ENCODE measurements around the gene SMC5. TPM values are rescaled to one million over a fixed set of nuclear protein-coding genes. Genes with fewer than 3 reads are reported as not detected.

The SMC5 gene
- total RNA-seq, 1 experiment from 2014 or later = 27.5 TPM

- H3K9me3 ChIP-seq (ENCODE audit: control insufficient read depth in 1 of 2, insufficient read depth in 1 of 2, low read depth in 1 of 2, low read length in 2 of 2) = no peaks in the 10 kb centered on the region
- DNase-seq (ENCODE audit: low read depth, low spot score) (no peak), ATAC-seq (no peak)
- ChIA-PET RAD21 (ENCODE audit: low non-redundant PET in 1 of 2, low total read pairs in 2 of 2, uncharacterized antibody in 2 of 2, unreplicated experiment in 2 of 2) (no interaction called here), POLR2A (no interaction called here), CTCF (no interaction called here)
- H3K9me2 ChIP-seq (ENCODE audit: insufficient read depth) = no peaks in the 10 kb centered on the region
- H3K36me3 ChIP-seq (ENCODE audit: control insufficient read depth in 1 of 2, insufficient read depth in 2 of 2, low read length in 2 of 2) = peaks cover 36 to 37% of the 10 kb centered on the region in 2 experiments
- no peak overlapping the region for H3K4me3 ChIP-seq (replicated peaks in 1 of 2; ENCODE audit: low read depth in 1 of 2, low read length in 2 of 2)
- no peak overlapping the region for H2AFZ ChIP-seq (ENCODE audit: low read depth, low read length, poor library complexity, severe bottlenecking)
- peaks cover 8 to 28% of the 10 kb centered on the region in 2 experiments for H3K4me1 ChIP-seq (ENCODE audit: control insufficient read depth in 1 of 2, insufficient read depth in 2 of 2, low read length in 2 of 2)
- no peak overlapping the region for H3K4me2 ChIP-seq (ENCODE audit: low read length)
- H3K27ac ChIP-seq (ENCODE audit: low read depth, low read length) = no peak overlapping the region
- no peaks in the 10 kb centered on the region for H3K27me3 ChIP-seq (ENCODE audit: insufficient read depth, low read length)
- peaks cover 75% of the 10 kb centered on the region for H3K79me2 ChIP-seq (ENCODE audit: insufficient read depth, low read length)
- BruUV-seq (replicated peaks) = no TSS peak
- H4K20me1 ChIP-seq (ENCODE audit: insufficient read depth) = peaks cover 16% of the 10 kb centered on the region; the same call in 1 of the 2 replicates
- H3K9ac ChIP-seq (ENCODE audit: low read length) = no peak overlapping the region
- TF ChIP-seq MAX (IDR thresholded peaks at IDR 0.05) (no peak), CBX3 (IDR thresholded peaks at IDR 0.05; ENCODE audit: low read depth) (no peak), ZNF274 (IDR thresholded peaks at IDR 0.05; ENCODE audit: low read depth, low read length) (no peak), SP1 (IDR thresholded peaks at IDR 0.05; ENCODE audit: low read depth) (no peak)
- intact Hi-C loops (cut with micrococcal nuclease) = no loop called here
These were observed 2.5 kb downstream of the SMC5 start for GRCh38 chr9:70261131-70261870.

DNA sequence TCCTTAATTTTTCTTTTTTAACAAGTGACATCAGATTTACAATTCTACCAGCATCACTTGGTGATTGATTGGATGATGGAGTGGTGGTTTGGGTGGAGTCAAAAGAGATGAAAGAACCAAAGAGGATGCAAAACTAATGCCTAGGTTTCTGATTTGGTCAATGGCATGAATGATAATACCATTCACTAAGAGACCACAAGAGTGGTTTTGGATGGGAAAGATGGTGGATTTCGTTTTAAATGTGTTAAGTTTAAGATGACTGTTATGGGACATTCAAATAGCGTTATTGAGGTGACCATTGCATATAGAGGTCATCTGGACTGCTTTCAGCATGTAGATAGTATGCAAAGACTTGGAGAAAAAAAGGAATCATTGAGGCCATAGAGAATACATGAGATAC, 3.6 kb downstream of the SMC5 start:
- ChIA-PET RAD21 (ENCODE audit: low non-redundant PET in 1 of 2, low total read pairs in 2 of 2, uncharacterized antibody in 2 of 2, unreplicated experiment in 2 of 2) (no interaction called here), POLR2A (no interaction called here), CTCF (no interaction called here)
- no peaks in the 10 kb centered on the region for H3K27me3 ChIP-seq (ENCODE audit: insufficient read depth, low read length)
- peaks cover 17% of the 10 kb centered on the region; the same call in 1 of the 2 replicates for H4K20me1 ChIP-seq (ENCODE audit: insufficient read depth)
- no peak overlapping the region for H2AFZ ChIP-seq (ENCODE audit: low read depth, low read length, poor library complexity, severe bottlenecking)
- H3K9me3 ChIP-seq (ENCODE audit: control insufficient read depth in 1 of 2, insufficient read depth in 1 of 2, low read depth in 1 of 2, low read length in 2 of 2) = no peaks in the 10 kb centered on the region
- H3K9ac ChIP-seq (ENCODE audit: low read length) = no peak overlapping the region
- no peak overlapping the region for H3K4me2 ChIP-seq (ENCODE audit: low read length)
- DNase-seq (ENCODE audit: low read depth, low spot score) (no peak), ATAC-seq (no peak)
- TF ChIP-seq SIN3A (IDR thresholded peaks at IDR 0.05; ENCODE audit: low read depth) = no peak
- TF ChIP-seq JUND (IDR thresholded peaks at IDR 0.05) = no peak
- no peak for TF ChIP-seq POLR2A (IDR thresholded peaks at IDR 0.05; ENCODE audit: borderline replicate concordance, extremely low read depth, insufficient read depth, insufficient read length)
- no peak for TF ChIP-seq RAD21 (IDR thresholded peaks at IDR 0.05; ENCODE audit: low read depth)
- TF ChIP-seq, protein P1, sequence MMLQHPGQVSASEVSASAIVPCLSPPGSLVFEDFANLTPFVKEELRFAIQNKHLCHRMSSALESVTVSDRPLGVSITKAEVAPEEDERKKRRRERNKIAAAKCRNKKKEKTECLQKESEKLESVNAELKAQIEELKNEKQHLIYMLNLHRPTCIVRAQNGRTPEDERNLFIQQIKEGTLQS (IDR thresholded peaks at IDR 0.05) = no peak
- BruUV-seq (replicated peaks) = no TSS peak
- H3K4me1 ChIP-seq (ENCODE audit: control insufficient read depth in 1 of 2, insufficient read depth in 2 of 2, low read length in 2 of 2) = peaks cover 8 to 28% of the 10 kb centered on the region in 2 experiments
- peaks cover 41 to 44% of the 10 kb centered on the region in 2 experiments for H3K36me3 ChIP-seq (ENCODE audit: control insufficient read depth in 1 of 2, insufficient read depth in 2 of 2, low read length in 2 of 2)
- intact Hi-C loops (cut with micrococcal nuclease) = no loop called here
- H3K79me2 ChIP-seq (ENCODE audit: insufficient read depth, low read length) = peaks cover 86% of the 10 kb centered on the region
- no peak overlapping the region for H3K4me3 ChIP-seq (replicated peaks in 1 of 2; ENCODE audit: low read depth in 1 of 2, low read length in 2 of 2)
- H3K9me2 ChIP-seq (ENCODE audit: insufficient read depth) = no peaks in the 10 kb centered on the region
- no peak overlapping the region for H3K27ac ChIP-seq (ENCODE audit: low read depth, low read length)
